Astrocyte (in vitro differentiated cells and primary cell): ENCODE data around the gene LYSET. TPM values are rescaled to one million over a fixed set of nuclear protein-coding genes. Genes with fewer than 3 reads are reported as not detected.

ENCODE experiments used
- DNase-seq: peaks from one replicate; pipeline ENCODE4 v3.0.0-alpha.2; 2010; ENCODE audit warnings: low read depth
- FAIRE-seq: peaks from 2 replicates; lab custom pipeline; 2011; peaks lifted over from hg19 to GRCh38; lab: Jason Lieb, UNC
- H2AFZ ChIP-seq: 2 replicates; pipeline ENCODE4 v1.6.0; 2012; ENCODE audit warnings: low read depth, low read length, inconsistent platforms
- H3K27ac ChIP-seq: 2 replicates; pipeline ENCODE4 v1.5.1; 2011; ENCODE audit warnings: low read depth, low read length, inconsistent platforms
- H3K27me3 ChIP-seq: 2 replicates; pipeline ENCODE4 v1.6.0; 2011; ENCODE audit warnings: low read length, inconsistent platforms; ENCODE audit not compliant: insufficient read depth
- H3K36me3 ChIP-seq: 2 replicates; pipeline ENCODE4 v1.5.1; 2011; ENCODE audit warnings: low read length, inconsistent platforms; ENCODE audit not compliant: insufficient read depth
- H3K4me1 ChIP-seq: 2 replicates; pipeline ENCODE4 v1.5.1; 2011; ENCODE audit warnings: low read length, inconsistent platforms; ENCODE audit not compliant: insufficient read depth
- H3K4me2 ChIP-seq: 2 replicates; pipeline ENCODE4 v1.6.0; 2012; ENCODE audit warnings: low read length, inconsistent platforms
- H3K4me3 ChIP-seq: 2 replicates; pipeline ENCODE4 v1.5.1; 2011; ENCODE audit warnings: low read depth, mild to moderate bottlenecking, low read length, inconsistent platforms; ENCODE audit not compliant: insufficient read depth
- H3K79me2 ChIP-seq: 2 replicates; pipeline ENCODE4 v1.6.0; 2012; ENCODE audit warnings: mild to moderate bottlenecking, low read length, inconsistent platforms; ENCODE audit not compliant: insufficient read depth
- H3K9ac ChIP-seq: 2 replicates; pipeline ENCODE4 v1.6.0; 2012; ENCODE audit warnings: mild to moderate bottlenecking, low read length, inconsistent platforms
- H3K9me3 ChIP-seq: 2 replicates; pipeline ENCODE4 v1.5.1; 2012; ENCODE audit warnings: low read depth, mild to moderate bottlenecking, low read length, inconsistent platforms; ENCODE audit not compliant: insufficient read depth
- H4K20me1 ChIP-seq: 2 replicates; pipeline ENCODE4 v1.6.0; 2012; ENCODE audit warnings: low read length, inconsistent platforms; ENCODE audit not compliant: insufficient read depth
- H3K27ac Mint-ChIP-seq: one replicate; pipeline ENCODE4 v1.8.0; 2021; ENCODE audit warnings: mild to moderate bottlenecking, mixed read lengths; ENCODE audit not compliant: unreplicated experiment
- H3K27me3 Mint-ChIP-seq: one replicate; pipeline ENCODE4 v1.8.0; 2021; ENCODE audit warnings: low read depth, mixed read lengths; ENCODE audit not compliant: unreplicated experiment
- H3K36me3 Mint-ChIP-seq: one replicate; pipeline ENCODE4 v1.8.0; 2021; ENCODE audit warnings: low read depth, mixed read lengths; ENCODE audit not compliant: unreplicated experiment
- H3K4me1 Mint-ChIP-seq: one replicate; pipeline ENCODE4 v1.8.0; 2021; ENCODE audit warnings: low read depth, mixed read lengths; ENCODE audit not compliant: unreplicated experiment
- H3K4me3 Mint-ChIP-seq: one replicate; pipeline ENCODE4 v1.8.0; 2021; ENCODE audit warnings: mild to moderate bottlenecking, moderate library complexity, mixed read lengths; ENCODE audit not compliant: unreplicated experiment
- H3K9me3 Mint-ChIP-seq: one replicate; pipeline ENCODE4 v1.8.0; 2021; ENCODE audit warnings: mild to moderate bottlenecking, mixed read lengths; ENCODE audit not compliant: unreplicated experiment
- CTCF ChIP-seq: IDR thresholded peaks from 2 replicates; pipeline ENCODE4 v1.5.1; 2011; ENCODE audit warnings: low read depth, mild to moderate bottlenecking, inconsistent platforms, low read length, moderate library complexity; ENCODE audit not compliant: insufficient read depth
- EZH2 ChIP-seq: IDR thresholded peaks from 2 replicates; pipeline ENCODE4 v1.6.1; 2012; ENCODE audit warnings: mild to moderate bottlenecking, low read length, inconsistent platforms; ENCODE audit not compliant: insufficient read depth
- total RNA-seq: library from RNA; stranded (reverse); gene quantifications from 2 replicates; pipeline ENCODE4 v1.2.1, GENCODE V29; 2021

The LYSET gene
- total RNA-seq, 1 donor from 2014 or later, result 9.8 TPM

- peak overlapping the region; percentile 56 for H3K27ac ChIP-seq
- H3K27ac Mint-ChIP-seq, result no peak overlapping the region
- DNase-seq, result peak; percentile 58
Measured at GRCh38 chr14:93207468-93208308, 22.6 kb downstream of the LYSET start.

GRCh38 chr14:93212432-93212831, 27.3 kb downstream of the LYSET start:
- Histone ChIP-seq H3K27ac (no peak overlapping the region), H3K36me3 (peaks cover 21% of the 10 kb centered on the region), H3K27me3 (no peaks in the 10 kb centered on the region), H3K79me2 (peaks cover 25% of the 10 kb centered on the region), H3K4me3 (no peak overlapping the region), H3K9ac (no peak overlapping the region), H2AFZ (no peak overlapping the region), H3K9me3 (no peaks in the 10 kb centered on the region), H4K20me1 (no peaks in the 10 kb centered on the region), H3K4me2 (no peak overlapping the region), H3K4me1 (no peaks in the 10 kb centered on the region)
- TF ChIP-seq CTCF (no peak), EZH2 (no peak)
- Mint-ChIP-seq H3K4me1 (peaks cover 2% of the 10 kb centered on the region), H3K4me3 (no peak overlapping the region), H3K9me3 (no peaks in the 10 kb centered on the region), H3K27me3 (no peaks in the 10 kb centered on the region), H3K36me3 (no peaks in the 10 kb centered on the region), H3K27ac (no peak overlapping the region)
- DNase-seq (no peak), FAIRE-seq (no peak)

More at GRCh38 chr14:93207468-93208308, 22.6 kb downstream of the LYSET start:
- no peaks in the 10 kb centered on the region for H3K27me3 ChIP-seq
- peaks cover 53% of the 10 kb centered on the region for H3K79me2 ChIP-seq
- peaks cover 5% of the 10 kb centered on the region for H3K4me1 Mint-ChIP-seq
- H3K36me3 Mint-ChIP-seq, result no peaks in the 10 kb centered on the region
- no peaks in the 10 kb centered on the region for H3K9me3 ChIP-seq
- H3K4me1 ChIP-seq, result peaks cover 3% of the 10 kb centered on the region
- peak overlapping the region; percentile 86 for H3K4me2 ChIP-seq
- TF ChIP-seq CTCF, result no peak
- TF ChIP-seq EZH2, result no peak
- peak overlapping the region; percentile 93 for H3K9ac ChIP-seq
- no peaks in the 10 kb centered on the region for H3K27me3 Mint-ChIP-seq
- FAIRE-seq, result no peak
- peak overlapping the region; percentile 98 for H3K4me3 Mint-ChIP-seq
- H3K9me3 Mint-ChIP-seq, result no peaks in the 10 kb centered on the region
- H3K4me3 ChIP-seq, result peak overlapping the region; percentile 94
- H2AFZ ChIP-seq, result peak overlapping the region; percentile 97
- no peaks in the 10 kb centered on the region for H4K20me1 ChIP-seq
- peaks cover 9% of the 10 kb centered on the region for H3K36me3 ChIP-seq

- Mint-ChIP-seq H3K36me3 (no peaks in the 10 kb centered on the region), H3K27ac (no peak overlapping the region), H3K27me3 (no peaks in the 10 kb centered on the region), H3K4me3 (no peak overlapping the region), H3K9me3 (no peaks in the 10 kb centered on the region), H3K4me1 (no peaks in the 10 kb centered on the region)
- no peaks in the 10 kb centered on the region for H3K27me3 ChIP-seq
- no peak overlapping the region for H3K4me3 ChIP-seq
- H3K36me3 ChIP-seq, result peaks cover 21% of the 10 kb centered on the region
- no peak for FAIRE-seq
- no peaks in the 10 kb centered on the region for H4K20me1 ChIP-seq
- no peak overlapping the region for H2AFZ ChIP-seq
- no peak for DNase-seq
- H3K27ac ChIP-seq, result no peak overlapping the region
- no peaks in the 10 kb centered on the region for H3K4me1 ChIP-seq
- H3K79me2 ChIP-seq, result peaks cover 5% of the 10 kb centered on the region
- H3K9ac ChIP-seq, result no peak overlapping the region
- no peaks in the 10 kb centered on the region for H3K9me3 ChIP-seq
- no peak for TF ChIP-seq CTCF
- no peak overlapping the region for H3K4me2 ChIP-seq
Measured at GRCh38 chr14:93214598-93214997, 29.5 kb downstream of the LYSET start.
